GM12878 (cell line): ENCODE measurements around the gene NPM1. TPM values are rescaled to one million over a fixed set of nuclear protein-coding genes. Genes with fewer than 3 reads are reported as not detected.

Experiments used
- ATAC-seq: fragments of 200-7000 bp; cut with Tn5 transposase; 3 replicates; pipeline ENCODE4 v1.9.1; 2020; ENCODE audit warnings: mild to moderate bottlenecking, moderate library complexity
- BruUV-seq: library from RNA; stranded (reverse); fragments of 400-500 nt; replicated peaks from 2 replicates; lab custom pipeline; 2021; lab: Mats Ljungman, UMichigan
- CTCF ChIA-PET: fragments of 300-600 bp; sonication (Branson Sonifier 250); formaldehyde crosslinking; extraction: SDS; loops from one replicate; lab custom pipeline; 2021; ENCODE audit warnings: inconsistent platforms; lab: Yijun Ruan, JAX
- POLR2A ChIA-PET: fragments of 350-600 bp; formaldehyde crosslinking; extraction: SDS; loops from one replicate; lab custom pipeline; 2021; ENCODE audit warnings: inconsistent platforms; lab: Charles Lee
- RAD21 ChIA-PET: fragments of 300-600 bp; sonication (Branson Sonifier 250); formaldehyde crosslinking; loops from one replicate; lab custom pipeline; 2023; ENCODE audit warnings: antibody characterized with exemption; ENCODE audit not compliant: unreplicated experiment; lab: Charles Lee
- SMC1A ChIA-PET: fragments of 300-600 bp; sonication (Branson Sonifier 250); formaldehyde crosslinking; loops from one replicate; lab custom pipeline; 2023; ENCODE audit not compliant: unreplicated experiment, uncharacterized antibody; lab: Charles Lee
- DNase-seq: peaks from one replicate; pipeline ENCODE4 v3.0.0-alpha.2; 2011; ENCODE audit warnings: low read depth, low spot score
- FAIRE-seq: peaks from 3 replicates; lab custom pipeline; 2011; peaks lifted over from hg19 to GRCh38; lab: Jason Lieb, UNC
- H2AFZ ChIP-seq: 2 replicates; pipeline ENCODE4 v1.6.0; 2011; ENCODE audit warnings: low read depth, low read length, control low read depth; ENCODE audit not compliant: control insufficient read depth
- H3K27ac ChIP-seq: 2 replicates; pipeline ENCODE4 v1.5.1; 2011; ENCODE audit warnings: control low read depth; ENCODE audit not compliant: control insufficient read depth, insufficient read depth
- H3K27me3 ChIP-seq, 2 experiments: replicated peaks in 1 of 2; 2 replicates each; pipeline versions ENCODE4 v1.6.0 to v1.6.1; 2011; ENCODE audit warnings: low read length in 1 of 2; ENCODE audit not compliant: control insufficient read depth in 2 of 2, insufficient read depth in 2 of 2
- H3K36me3 ChIP-seq, 2 experiments: 2 replicates each; pipeline ENCODE4 v1.5.1; 2011; ENCODE audit warnings: low read length in 1 of 2; ENCODE audit not compliant: control insufficient read depth in 2 of 2, insufficient read depth in 2 of 2
- H3K4me1 ChIP-seq: 2 replicates; pipeline ENCODE4 v1.6.1; 2011; ENCODE audit warnings: mild to moderate bottlenecking, low read length, moderate library complexity, mixed read lengths; ENCODE audit not compliant: control insufficient read depth, insufficient read depth
- H3K4me2 ChIP-seq: 2 replicates; pipeline ENCODE4 v1.6.0; 2011; ENCODE audit warnings: control low read depth; ENCODE audit not compliant: control insufficient read depth, insufficient read depth
- H3K4me3 ChIP-seq: fragments of 200-600 bp; sonication (generic); 2 replicates; pipeline ENCODE4 v1.5.1; 2016
- H3K79me2 ChIP-seq: 2 replicates; pipeline ENCODE4 v1.6.0; 2011; ENCODE audit warnings: low read length; ENCODE audit not compliant: control insufficient read depth, insufficient read depth
- H3K9ac ChIP-seq: 2 replicates; pipeline ENCODE4 v1.8.0; 2011; ENCODE audit warnings: low read length, control low read depth, mixed read lengths; ENCODE audit not compliant: control insufficient read depth, insufficient read depth
- H3K9me3 ChIP-seq: replicated peaks from 3 replicates; pipeline ENCODE4 v1.5.1; 2011; ENCODE audit warnings: mild to moderate bottlenecking, low read length; ENCODE audit not compliant: control insufficient read depth, insufficient read depth
- H4K20me1 ChIP-seq: 2 replicates; pipeline ENCODE4 v1.6.0; 2011; ENCODE audit not compliant: control insufficient read depth, insufficient read depth
- ATF7 ChIP-seq: fragments of 450-650 bp; IDR thresholded peaks from 2 replicates; pipeline ENCODE4 v1.6.1; 2016; ENCODE audit warnings: low read depth, mild to moderate bottlenecking
- BCL11A ChIP-seq: IDR thresholded peaks from 2 replicates; pipeline ENCODE4 v1.6.1; 2011; ENCODE audit warnings: low read depth, low read length
- CBFB ChIP-seq: IDR thresholded peaks from 2 replicates; pipeline ENCODE4 v1.6.1; 2016; ENCODE audit warnings: antibody characterized with exemption, low read depth
- CBX3 ChIP-seq: fragments of 200-600 bp; sonication (generic); IDR thresholded peaks from 2 replicates; pipeline ENCODE4 v1.6.1; 2016; ENCODE audit warnings: low read depth, borderline replicate concordance
- CEBPB ChIP-seq, 2 experiments: fragments of 150-350 bp in 1 of 2; IDR thresholded peaks; 2 replicates each; pipeline ENCODE4 v1.6.1; 2012 to 2014; ENCODE audit warnings: low read depth in 2 of 2, low read length in 2 of 2, borderline replicate concordance in 1 of 2, inconsistent platforms in 1 of 2
- ESRRA ChIP-seq: IDR thresholded peaks from 2 replicates; pipeline ENCODE4 v1.6.1; 2012; ENCODE audit warnings: mild to moderate bottlenecking, low read length, improper control_type of control experiment
- ETV6 ChIP-seq, 2 experiments: fragments of 450-650 bp in 1 of 2; IDR thresholded peaks in 1 of 2; conservative IDR thresholded peaks in 1 of 2; 2 replicates each; pipeline ENCODE4 v1.6.1; 2014; ENCODE audit warnings: antibody characterized with exemption in 1 of 2, borderline replicate concordance in 1 of 2, low read depth in 1 of 2, mild to moderate bottlenecking in 1 of 2, moderate library complexity in 1 of 2
- GATAD2B ChIP-seq: fragments of 450-650 bp; conservative IDR thresholded peaks from 2 replicates; pipeline ENCODE4 v1.6.1; 2017; ENCODE audit warnings: low read depth, mild to moderate bottlenecking, moderate library complexity
- HDAC6 ChIP-seq: fragments of 200-600 bp; sonication (generic); IDR thresholded peaks from one replicate; pipeline ENCODE4 v1.8.0; 2017; ENCODE audit warnings: antibody characterized with exemption; ENCODE audit not compliant: unreplicated experiment
- HSF1 ChIP-seq: fragments of 150-350 bp; IDR thresholded peaks from 2 replicates; pipeline ENCODE4 v1.6.1; 2014; ENCODE audit warnings: mild to moderate bottlenecking, low read depth, low read length
- MEF2B ChIP-seq: fragments of 450-650 bp; IDR thresholded peaks from 2 replicates; pipeline ENCODE4 v1.6.1; 2018; ENCODE audit warnings: mild to moderate bottlenecking, moderate library complexity; ENCODE audit not compliant: partially characterized antibody, poor library complexity, severe bottlenecking
- NFIC ChIP-seq: IDR thresholded peaks from 2 replicates; pipeline ENCODE4 v1.6.1; 2012; ENCODE audit warnings: low read depth, mild to moderate bottlenecking, inconsistent platforms, low read length, moderate library complexity
- NR2C2 ChIP-seq: IDR thresholded peaks from 2 replicates; pipeline ENCODE4 v1.6.1; 2011; ENCODE audit warnings: borderline replicate concordance, low read depth; ENCODE audit not compliant: control insufficient read depth, insufficient read length
- RELB ChIP-seq: fragments of 450-650 bp; IDR thresholded peaks from 2 replicates; pipeline ENCODE4 v1.6.1; 2017; ENCODE audit warnings: low read depth, mild to moderate bottlenecking, moderate library complexity
- SMAD1 ChIP-seq: fragments of 450-650 bp; IDR thresholded peaks from 2 replicates; pipeline ENCODE4 v1.6.1; 2018; ENCODE audit warnings: mild to moderate bottlenecking, low read depth; ENCODE audit not compliant: partially characterized antibody
- SREBF1 ChIP-seq: IDR thresholded peaks from 2 replicates; pipeline ENCODE4 v1.6.1; 2012; ENCODE audit warnings: mild to moderate bottlenecking, low read length
- SREBF2 ChIP-seq: IDR thresholded peaks from 2 replicates; pipeline ENCODE4 v1.6.1; 2012; ENCODE audit warnings: mild to moderate bottlenecking, low read length
- STAT1 ChIP-seq: fragments of 450-650 bp; conservative IDR thresholded peaks from 2 replicates; pipeline ENCODE4 v1.6.1; 2014; ENCODE audit warnings: antibody characterized with exemption, mild to moderate bottlenecking
- ZBTB33 ChIP-seq: fragments of 450-650 bp; IDR thresholded peaks from 2 replicates; pipeline ENCODE4 v1.6.1; 2017; ENCODE audit warnings: mild to moderate bottlenecking
- WGBS: methylation state at CpG from one replicate; pipeline ENCODE4 v1.1.6; 2016; ENCODE audit warnings: low lambda C conversion rate; ENCODE audit not compliant: insufficient replicate concordance, insufficient coverage; ENCODE audit errors: missing lambda C conversion rate; 5-methylcytosine and 5-hydroxymethylcytosine counted together
- in situ Hi-C: fragments of 300-500 bp; cut with MboI; formaldehyde crosslinking; loops from 9 replicates; pipeline ENCODE4 v1.14.3; 2018; ENCODE audit warnings: mixed read lengths
- intact Hi-C: fragments of 100-400 bp; cut with micrococcal nuclease; formaldehyde crosslinking; loops from one replicate; pipeline ENCODE4 v1.14.2; 2022; ENCODE audit not compliant: unreplicated experiment
- polyA plus RNA-seq, 11 experiments: library from polyadenylated mRNA; depleted of rRNA in 4 of 11; unstranded in 6 of 11; stranded (reverse) in 5 of 11; fragments of >200 nt; fragmentation: Nextera tagmentation in 4 of 11; fragmentation: Illumina TruSeq in 1 of 11; extraction: Ambion mirVana in 4 of 11; extraction: Trizol in 1 of 11; gene quantifications; 1 replicate in 1 of 11; 2 replicates in 10 of 11; pipeline versions ENCODE4 v1.2.1 to v1.2.3, GENCODE V29; 2011 to 2016; ENCODE audit warnings: inconsistent platforms in 2 of 11, missing spikeins in 2 of 11, low read depth in 1 of 11
- total RNA-seq, 4 experiments: library from RNA; depleted of rRNA in 3 of 4; stranded (reverse); fragments of >200 nt in 3 of 4; fragmentation: Illumina TruSeq in 1 of 4; extraction: Trizol in 1 of 4; gene quantifications; 2 replicates each; pipeline versions ENCODE4 v1.2.1 to v1.2.3, GENCODE V29; 2013 to 2021

The NPM1 gene
- total and polyA plus RNA-seq, 10 of the 15 experiments (the other 5 are each of a cell fraction or from before 2014, with no cell fraction given) = 1,843 to 5,466 (median 2,866) TPM

- ChIA-PET SMC1A (no interaction called here), POLR2A (no interaction called here), RAD21 (no interaction called here), CTCF (no interaction called here)
- Histone ChIP-seq H3K9me3 (no peaks in the 10 kb centered on the region), H3K4me1 (no peaks in the 10 kb centered on the region), H2AFZ (no peak overlapping the region), H3K27ac (no peak overlapping the region), H3K9ac (no peak overlapping the region), H3K27me3 (no peaks in the 10 kb centered on the region), H3K4me2 (no peak overlapping the region), H4K20me1 (no peaks in the 10 kb centered on the region), H3K36me3 (no peaks in the 10 kb centered on the region), H3K4me3 (no peak overlapping the region), H3K79me2 (no peaks in the 10 kb centered on the region)
- WGBS = 33% methylated on average over 16 of the region's 16 CpGs
- in situ Hi-C loops (no loop called here), intact Hi-C loops (loop anchor here (10.0 kb wide), 1 partner anchor 176 kb away; no protein-coding TSS in a partner anchor)
- no peak for FAIRE-seq
- no peak for TF ChIP-seq STAT1
- no peak for TF ChIP-seq HSF1
- no peak for TF ChIP-seq SMAD1
- no peak for TF ChIP-seq SREBF1
- no peak for TF ChIP-seq MEF2B
- TF ChIP-seq HDAC6 = no peak
- no peak for TF ChIP-seq NFIC
- no peak for TF ChIP-seq GATAD2B
- no peak for TF ChIP-seq CEBPB (IDR thresholded peaks at IDR 0.05; ENCODE audit: borderline replicate concordance in 1 of 2, low read depth in 2 of 2, low read length in 2 of 2)
- TF ChIP-seq ESRRA = no peak
- no peak for TF ChIP-seq ZBTB33
- TF ChIP-seq ATF7 = no peak
- TF ChIP-seq CBFB = no peak
- TF ChIP-seq CBX3 = no peak
- no peak for TF ChIP-seq NR2C2
- no peak for TF ChIP-seq RELB
- no peak for TF ChIP-seq BCL11A
- TF ChIP-seq SREBF2 = no peak
- TF ChIP-seq ETV6 (conservative IDR thresholded peaks at IDR 0.05 in 1 of 2, IDR thresholded peaks at IDR 0.05 in 1 of 2; ENCODE audit: borderline replicate concordance in 1 of 2, low read depth in 1 of 2) = no peak
- DNase-seq = no peak
- no TSS peak for BruUV-seq
- ATAC-seq = no peak
These were observed 41.3 kb downstream of the NPM1 start for GRCh38 chr5:171428809-171429542.
